ENCODE measurements around the gene GFAP.

GRCh38 chr17:44928136-44928535 lies 12.8 kb upstream of the GFAP start:
- TF ChIP-seq YY1 (IDR thresholded peaks at IDR 0.05; ENCODE audit: insufficient read depth, insufficient read length): no peak
- TF ChIP-seq ZNF274 (IDR thresholded peaks at IDR 0.05; ENCODE audit: low read depth, low read length): no peak
